CD8-positive, alpha-beta memory T cell (primary cell): Measurements from ENCODE around the gene NBR1. TPM values are rescaled to one million over a fixed set of nuclear protein-coding genes. Genes with fewer than 3 reads are reported as not detected.
"Not testable (repeated sequence)": the region's sequence is repeated elsewhere in the genome, so short reads cannot be mapped to it uniquely, and the experiment has no call there.

Experiments used
- CTCF ChIA-PET: fragments of 350-600 bp; sonication (Branson Sonifier 250); formaldehyde crosslinking; loops from one replicate; lab custom pipeline; 2021; ENCODE audit warnings: antibody characterized with exemption; lab: Charles Lee
- POLR2A ChIA-PET: fragments of 350-600 bp; sonication (Branson Sonifier 250); formaldehyde crosslinking; loops from one replicate; lab custom pipeline; 2021; ENCODE audit warnings: antibody characterized with exemption; lab: Charles Lee
- DNase-seq, 5 donors: peaks; one replicate each; pipeline versions ENCODE4 v3.0.0 to v3.0.0-alpha.2; 2020 to 2022; ENCODE audit warnings: mixed read lengths in 1 of 5
- H3K27ac ChIP-seq: one replicate; pipeline ENCODE4 v1.7.0; 2013; ENCODE audit warnings: low read depth, mild to moderate bottlenecking, low read length, moderate library complexity
- H3K27me3 ChIP-seq: 2 replicates; pipeline ENCODE4 v1.7.0; 2013; ENCODE audit warnings: low read length, mild to moderate bottlenecking; ENCODE audit not compliant: insufficient read depth, poor library complexity, severe bottlenecking
- H3K36me3 ChIP-seq: 2 replicates; pipeline ENCODE4 v1.7.0; 2013; ENCODE audit warnings: mild to moderate bottlenecking, low read length, moderate library complexity; ENCODE audit not compliant: insufficient read depth
- H3K4me1 ChIP-seq: 2 replicates; pipeline ENCODE4 v1.7.0; 2013; ENCODE audit warnings: mild to moderate bottlenecking, low read length, moderate library complexity; ENCODE audit not compliant: insufficient read depth
- H3K4me3 ChIP-seq: 2 replicates; pipeline ENCODE4 v1.7.0; 2013; ENCODE audit warnings: mild to moderate bottlenecking, low read length
- H3K9me3 ChIP-seq: 2 replicates; pipeline ENCODE4 v1.7.0; 2013; ENCODE audit warnings: mild to moderate bottlenecking, low read length
- H3K27ac Mint-ChIP-seq, 8 donors: one replicate each; pipeline ENCODE4 v1.8.0; 2020 to 2021; ENCODE audit warnings: mixed read lengths in 8 of 8, mild to moderate bottlenecking in 6 of 8, inconsistent platforms in 3 of 8, moderate library complexity in 3 of 8
- H3K27me3 Mint-ChIP-seq, 2 donors: one replicate each; pipeline ENCODE4 v1.8.0; 2020 to 2021; ENCODE audit warnings: mixed read lengths in 2 of 2, mild to moderate bottlenecking in 1 of 2, moderate library complexity in 1 of 2
- H3K36me3 Mint-ChIP-seq, 3 donors: one replicate each; pipeline ENCODE4 v1.8.0; 2020 to 2021; ENCODE audit warnings: mixed read lengths in 3 of 3, inconsistent platforms in 1 of 3, mild to moderate bottlenecking in 1 of 3
- H3K4me1 Mint-ChIP-seq, 3 donors: one replicate each; pipeline ENCODE4 v1.8.0; 2020 to 2021; ENCODE audit warnings: mixed read lengths in 3 of 3, inconsistent platforms in 1 of 3, mild to moderate bottlenecking in 1 of 3
- H3K4me3 Mint-ChIP-seq, 7 donors: one replicate each; pipeline ENCODE4 v1.8.0; 2020 to 2021; ENCODE audit warnings: mixed read lengths in 7 of 7, mild to moderate bottlenecking in 6 of 7, moderate library complexity in 4 of 7, inconsistent platforms in 2 of 7
- H3K9me3 Mint-ChIP-seq, 5 donors: one replicate each; pipeline ENCODE4 v1.8.0; 2020 to 2022; ENCODE audit warnings: mixed read lengths in 5 of 5, mild to moderate bottlenecking in 3 of 5, moderate library complexity in 2 of 5, inconsistent platforms in 1 of 5
- polyA plus RNA-seq: library from polyadenylated mRNA; unstranded; fragments of 300-500 nt; fragmentation: Illumina TruSeq; gene quantifications from one replicate; pipeline ENCODE4 v1.2.3, GENCODE V29; 2021
- total RNA-seq, 2 experiments: library from RNA; stranded (reverse); gene quantifications; one replicate each; pipeline ENCODE4 v1.2.3, GENCODE V29; 2021

The NBR1 gene
- total and polyA plus RNA-seq, 3 experiments from 2014 or later, result 42.6 to 81.4 (median 44.3) TPM

DNA sequence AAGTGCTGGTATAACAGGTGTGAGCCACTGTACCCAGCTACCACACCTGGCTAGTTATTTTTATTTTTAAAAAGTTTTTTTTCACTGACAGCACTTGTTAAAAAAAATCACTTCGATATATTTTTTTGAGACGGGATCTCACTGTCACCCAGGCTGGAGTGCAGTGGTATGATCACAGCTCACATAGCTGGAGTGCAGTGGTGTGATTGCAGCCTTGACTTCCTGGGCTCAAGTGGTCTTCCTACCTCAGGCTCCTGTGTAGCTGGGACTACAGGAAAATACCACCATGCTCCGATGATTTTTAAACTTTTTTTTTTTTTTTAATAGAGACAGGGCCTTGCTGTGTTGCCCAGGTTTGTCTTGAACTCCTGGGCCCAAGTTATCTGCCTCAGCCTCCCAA is 12.9 kb downstream of the NBR1 start:
- POLR2A ChIA-PET, result no interaction called here
- Histone ChIP-seq H3K36me3 (peaks cover 17% of the 10 kb centered on the region), H3K9me3 (no peaks in the 10 kb centered on the region), H3K4me1 (no peaks in the 10 kb centered on the region), H3K4me3 (no peak overlapping the region), H3K27me3 (no peaks in the 10 kb centered on the region), H3K27ac (no peak overlapping the region)
- H3K36me3 Mint-ChIP-seq, result peaks cover 8 to 72% (median 8%) of the 10 kb centered on the region in 3 donors
- no peak overlapping the region for H3K27ac Mint-ChIP-seq
- CTCF ChIA-PET, result no interaction called here
- no peak for DNase-seq
- peaks cover 0 to 13% (median 5%) of the 10 kb centered on the region in 3 donors for H3K4me1 Mint-ChIP-seq
- H3K27me3 Mint-ChIP-seq, result no peaks in the 10 kb centered on the region
- H3K9me3 Mint-ChIP-seq, result no peaks in the 10 kb centered on the region
- no peak overlapping the region for H3K4me3 Mint-ChIP-seq

DNA sequence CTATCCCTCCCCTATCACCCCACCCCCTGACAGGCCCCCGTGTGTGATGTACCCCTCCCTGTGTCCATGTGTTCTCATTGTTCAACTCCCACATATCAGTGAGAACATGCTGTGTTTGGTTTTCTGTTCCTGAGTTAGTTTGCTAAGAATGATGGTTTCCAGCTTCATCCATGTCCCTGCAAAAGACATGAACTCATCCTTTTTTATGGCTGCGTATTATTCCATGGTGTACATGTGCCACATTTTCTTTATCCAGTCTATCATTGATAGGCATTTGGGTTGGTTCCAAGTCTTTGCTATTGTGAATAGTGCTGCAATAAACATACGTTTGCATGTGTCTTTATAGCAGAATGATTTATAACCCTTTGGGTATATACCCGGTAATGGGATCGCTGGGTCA is 15.6 kb downstream of the NBR1 start:
- H3K4me1 Mint-ChIP-seq, CTCF ChIA-PET, POLR2A ChIA-PET, H3K4me1 ChIP-seq, H3K4me3 ChIP-seq, H3K27ac Mint-ChIP-seq, H3K9me3 Mint-ChIP-seq, DNase-seq, H3K9me3 ChIP-seq, H3K27me3 Mint-ChIP-seq, H3K27ac ChIP-seq, H3K27me3 ChIP-seq: not testable (repeated sequence)
- H3K36me3 ChIP-seq, result peaks cover 30% of the 10 kb centered on the region
- Mint-ChIP-seq H3K36me3 (peaks cover 8 to 74% (median 17%) of the 10 kb centered on the region in 3 donors), H3K4me3 (peak overlapping the region in 1 of 7 donors; percentile 8)

DNA sequence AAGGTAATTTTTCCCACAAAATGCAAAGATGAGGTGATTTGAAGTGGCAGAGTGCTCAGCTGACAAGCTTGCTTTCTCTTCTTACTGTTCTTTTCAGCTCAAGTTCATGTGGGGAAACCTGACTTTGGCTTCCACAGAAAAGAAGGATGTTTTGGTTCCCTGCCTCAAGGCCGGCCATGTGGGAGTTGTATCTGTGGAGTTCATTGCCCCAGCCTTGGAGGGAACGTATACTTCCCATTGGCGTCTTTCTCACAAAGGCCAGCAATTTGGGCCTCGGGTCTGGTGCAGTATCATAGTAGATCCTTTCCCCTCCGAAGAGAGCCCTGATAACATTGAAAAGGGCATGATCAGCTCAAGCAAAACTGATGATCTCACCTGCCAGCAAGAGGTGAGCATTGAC is 22.2 kb downstream of the NBR1 start:
- no peak overlapping the region for H3K27ac ChIP-seq
- ChIA-PET POLR2A (no interaction called here), CTCF (interaction anchor here (1.3 kb wide), 1 partner anchor 291 kb away, joined by 3 read pairs; the partner anchor contains the start of gene DHX8)
- H3K4me3 ChIP-seq, result no peak overlapping the region
- DNase-seq, result no peak
- peaks cover 74% of the 10 kb centered on the region for H3K36me3 ChIP-seq
- H3K9me3 ChIP-seq, result no peaks in the 10 kb centered on the region
- H3K27ac Mint-ChIP-seq, result peak overlapping the region in 1 of 8 donors; percentile 24
- no peaks in the 10 kb centered on the region for H3K27me3 ChIP-seq
- H3K4me1 Mint-ChIP-seq, result peaks cover 0 to 4% (median 2%) of the 10 kb centered on the region in 3 donors
- no peak overlapping the region for H3K4me3 Mint-ChIP-seq
- peaks cover 12 to 92% (median 19%) of the 10 kb centered on the region in 3 donors for H3K36me3 Mint-ChIP-seq
- H3K9me3 Mint-ChIP-seq, result peaks cover 0 to 1% (median 0%) of the 10 kb centered on the region in 5 donors
- H3K4me1 ChIP-seq, result no peaks in the 10 kb centered on the region
- no peaks in the 10 kb centered on the region for H3K27me3 Mint-ChIP-seq

DNA sequence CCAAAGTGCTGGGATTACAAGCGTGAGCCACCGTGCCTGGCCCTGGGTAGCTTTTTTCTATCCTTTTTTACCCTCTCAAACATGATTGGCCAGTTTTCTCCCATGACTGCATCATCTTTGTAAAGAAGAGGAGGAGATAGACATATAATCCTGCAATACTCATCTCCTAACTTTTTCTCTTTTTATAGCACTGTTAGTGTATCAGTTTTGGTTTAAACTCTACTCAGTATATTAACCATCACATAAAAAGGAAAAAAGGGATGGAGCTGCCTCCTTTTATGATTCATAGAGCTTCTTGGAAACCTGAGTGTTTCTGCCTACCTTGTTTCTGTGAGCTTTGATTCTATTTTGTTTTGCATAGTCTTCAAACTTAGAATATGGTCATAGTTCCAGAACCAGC is 28.6 kb downstream of the NBR1 start:
- no peaks in the 10 kb centered on the region for H3K4me1 ChIP-seq
- Mint-ChIP-seq H3K27me3 (no peaks in the 10 kb centered on the region), H3K4me3 (no peak overlapping the region), H3K36me3 (peaks cover 5 to 80% (median 16%) of the 10 kb centered on the region in 3 donors), H3K27ac (peak overlapping the region in 1 of 8 donors; percentile 36), H3K4me1 (no peaks in the 10 kb centered on the region), H3K9me3 (peaks cover 0 to under 1% (median 0%) of the 10 kb centered on the region in 5 donors)
- no peak for DNase-seq
- no peaks in the 10 kb centered on the region for H3K27me3 ChIP-seq
- no peak overlapping the region for H3K27ac ChIP-seq
- no peaks in the 10 kb centered on the region for H3K9me3 ChIP-seq
- H3K36me3 ChIP-seq, result peaks cover 70% of the 10 kb centered on the region
- ChIA-PET CTCF (interaction anchor here (0.8 to 2.5 kb wide), 4 partner anchors 13 to 193 kb away, joined by 3 to 7 read pairs (median 4); partner anchors contain the start of genes IFI35 and TMEM106A), POLR2A (interaction anchor here (0.7 to 1.3 kb wide), 2 partner anchors 12 to 115 kb away, joined by 4 to 5 read pairs; partner anchors contain the start of gene TMEM106A)
- no peak overlapping the region for H3K4me3 ChIP-seq

DNA sequence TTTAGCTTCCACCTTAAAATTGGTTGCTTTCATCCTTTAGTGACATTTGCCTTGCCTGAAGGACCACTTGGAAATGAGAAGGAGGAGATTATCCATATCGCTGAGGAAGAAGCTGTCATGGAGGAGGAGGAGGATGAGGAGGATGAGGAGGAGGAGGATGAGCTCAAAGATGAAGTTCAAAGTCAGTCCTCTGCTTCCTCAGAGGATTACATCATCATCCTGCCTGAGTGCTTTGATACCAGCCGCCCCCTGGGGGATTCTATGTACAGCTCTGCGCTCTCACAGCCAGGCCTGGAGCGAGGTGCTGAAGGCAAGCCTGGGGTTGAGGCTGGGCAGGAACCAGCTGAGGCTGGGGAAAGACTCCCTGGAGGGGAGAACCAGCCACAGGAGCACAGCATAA is 29.1 kb downstream of the NBR1 start:
- ChIA-PET POLR2A (interaction anchor here (1.3 kb wide), 1 partner anchor 12 kb away, joined by 4 read pairs; the partner anchor contains the start of gene TMEM106A), CTCF (interaction anchor here (0.8 to 2.5 kb wide), 2 partner anchors 12 to 194 kb away, joined by 3 to 7 read pairs; partner anchors contain the start of genes IFI35 and TMEM106A)
- H3K27ac Mint-ChIP-seq, result peak overlapping the region in 1 of 8 donors; percentile 36
- Histone ChIP-seq H3K9me3 (no peaks in the 10 kb centered on the region), H3K36me3 (peaks cover 66% of the 10 kb centered on the region), H3K27ac (no peak overlapping the region), H3K4me3 (no peak overlapping the region), H3K4me1 (no peaks in the 10 kb centered on the region), H3K27me3 (no peaks in the 10 kb centered on the region)
- no peak overlapping the region for H3K4me3 Mint-ChIP-seq
- DNase-seq, result no peak
- H3K4me1 Mint-ChIP-seq, result no peaks in the 10 kb centered on the region
- no peaks in the 10 kb centered on the region for H3K9me3 Mint-ChIP-seq
- peaks cover 3 to 79% (median 16%) of the 10 kb centered on the region in 3 donors for H3K36me3 Mint-ChIP-seq
- no peaks in the 10 kb centered on the region for H3K27me3 Mint-ChIP-seq

DNA sequence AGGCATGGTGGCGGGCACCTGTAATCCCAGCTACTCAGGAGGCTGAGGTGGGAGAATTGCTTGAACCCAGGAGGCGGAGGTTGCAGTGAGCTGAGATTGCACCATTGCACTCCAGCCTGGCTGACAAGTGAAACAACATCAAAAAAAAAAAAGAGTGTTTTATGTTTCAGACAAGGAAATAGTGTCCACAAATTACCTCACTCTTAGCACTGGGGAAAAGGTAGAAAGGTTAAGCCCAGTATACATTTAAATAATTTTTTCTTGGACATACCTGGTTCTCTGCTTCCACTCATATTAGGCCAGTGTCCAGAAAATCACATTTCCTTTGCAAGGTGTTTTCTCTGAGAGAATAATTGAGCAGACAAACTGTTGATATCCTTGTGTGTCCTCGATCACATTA is 32.0 kb downstream of the NBR1 start:
- H3K9me3 ChIP-seq, DNase-seq, H3K4me1 ChIP-seq, H3K9me3 Mint-ChIP-seq, H3K27ac Mint-ChIP-seq, H3K27me3 ChIP-seq, CTCF ChIA-PET, POLR2A ChIA-PET, H3K27me3 Mint-ChIP-seq, H3K4me3 Mint-ChIP-seq, H3K4me1 Mint-ChIP-seq, H3K4me3 ChIP-seq, H3K27ac ChIP-seq: not testable (repeated sequence)
- peaks cover 49% of the 10 kb centered on the region for H3K36me3 ChIP-seq
- peaks cover 3 to 76% (median 16%) of the 10 kb centered on the region in 3 donors for H3K36me3 Mint-ChIP-seq

DNA sequence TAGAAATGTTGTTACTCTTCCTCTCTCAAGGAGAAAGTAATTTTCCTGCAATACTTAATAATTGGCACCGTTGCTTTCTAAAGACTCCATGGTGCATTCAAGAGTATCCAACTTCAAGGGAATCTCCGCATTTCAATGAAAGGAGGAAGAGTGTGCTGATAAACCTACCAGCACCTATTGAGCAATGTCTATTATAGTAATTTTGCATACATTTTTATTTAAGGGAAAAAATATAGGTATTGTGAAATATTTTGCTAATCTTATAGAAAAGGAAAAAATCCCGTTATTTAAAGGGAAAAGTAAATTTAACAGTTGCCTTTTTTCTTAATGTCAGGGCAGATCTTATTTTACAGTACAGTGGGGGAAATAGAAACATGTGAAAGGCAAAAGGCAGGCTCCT is 39.6 kb downstream of the NBR1 start:
- H3K9me3 Mint-ChIP-seq, result peaks cover 0 to 1% (median 0%) of the 10 kb centered on the region in 5 donors
- DNase-seq, result no peak
- peaks cover 31 to 54% (median 41%) of the 10 kb centered on the region in 3 donors for H3K4me1 Mint-ChIP-seq
- H3K4me3 ChIP-seq, result peak overlapping the region; percentile 79
- H3K36me3 ChIP-seq, result peaks cover 3% of the 10 kb centered on the region
- H3K27me3 Mint-ChIP-seq, result no peaks in the 10 kb centered on the region
- CTCF ChIA-PET, result no interaction called here
- H3K27ac ChIP-seq, result no peak overlapping the region
- no peaks in the 10 kb centered on the region for H3K27me3 ChIP-seq
- no peaks in the 10 kb centered on the region for H3K9me3 ChIP-seq
- H3K36me3 Mint-ChIP-seq, result peaks cover 12 to 65% (median 15%) of the 10 kb centered on the region in 3 donors
- peaks cover 23% of the 10 kb centered on the region for H3K4me1 ChIP-seq
- peak overlapping the region; percentile 59 to 98 (median 96) for H3K27ac Mint-ChIP-seq
- POLR2A ChIA-PET, result interaction anchor here (1.8 to 3.7 kb wide), 3 partner anchors 105 to 157 kb away, joined by 24 to 29 read pairs (median 27); no protein-coding TSS in a partner anchor
- H3K4me3 Mint-ChIP-seq, result peak overlapping the region; percentile 83 to 100 (median 96)

DNA sequence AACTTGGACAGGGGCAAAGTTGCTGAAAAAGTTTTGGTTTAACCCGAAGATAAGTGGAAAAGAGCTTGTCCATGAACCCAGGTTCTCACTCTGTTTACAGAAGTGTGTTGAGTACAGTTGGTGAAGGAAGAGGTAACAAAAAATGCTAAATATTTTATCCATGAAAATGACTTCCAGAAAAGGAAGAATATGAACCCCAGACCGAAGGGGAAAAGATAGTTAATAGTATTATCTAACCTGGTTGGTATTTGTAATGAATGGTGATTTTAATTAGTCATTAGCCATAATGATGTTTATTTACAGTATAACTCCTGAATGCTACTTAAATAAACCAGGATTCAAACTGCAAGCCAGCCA is 40.1 kb downstream of the NBR1 start:
- H3K4me3 Mint-ChIP-seq, result peak overlapping the region; percentile 83 to 100 (median 96)
- H3K36me3 Mint-ChIP-seq, result peaks cover 12 to 68% (median 19%) of the 10 kb centered on the region in 3 donors
- H3K36me3 ChIP-seq, result peaks cover 7% of the 10 kb centered on the region
- peaks cover 23% of the 10 kb centered on the region for H3K4me1 ChIP-seq
- ChIA-PET POLR2A (interaction anchor here (0.6 to 3.7 kb wide), 10 partner anchors 11 to 1523 kb away, joined by 3 to 29 read pairs (median 6); partner anchors contain the start of genes DHX8, EIF1, NBR1 and RPL27), CTCF (interaction anchor here (0.9 to 2.4 kb wide), 5 partner anchors 11 to 213 kb away, joined by 4 to 7 read pairs (median 5); partner anchors contain the start of genes IFI35 and RPL27)
- H3K4me3 ChIP-seq, result peak overlapping the region; percentile 79
- peak overlapping the region; percentile 59 to 98 (median 96) for H3K27ac Mint-ChIP-seq
- H3K27me3 Mint-ChIP-seq, result no peaks in the 10 kb centered on the region
- H3K27ac ChIP-seq, result peak overlapping the region; percentile 76
- no peaks in the 10 kb centered on the region for H3K9me3 ChIP-seq
- DNase-seq, result no peak
- peaks cover 34 to 54% (median 44%) of the 10 kb centered on the region in 3 donors for H3K4me1 Mint-ChIP-seq
- no peaks in the 10 kb centered on the region for H3K27me3 ChIP-seq
- H3K9me3 Mint-ChIP-seq, result peaks cover 0 to 1% (median 0%) of the 10 kb centered on the region in 5 donors
